Head of caudate nucleus (tissue), 42 donors: ENCODE results near the gene MRPL36.

Experiments used
- DNase-seq, 42 donors: peaks; one replicate each; pipeline versions ENCODE4 v3.0.0 to v3.0.0-alpha.2; 2020 to 2021; ENCODE audit warnings: mixed read lengths in 7 of 42
- intact Hi-C: fragments of 100-400 bp; cut with DNase I; formaldehyde crosslinking; loops from one replicate; pipeline ENCODE4 v1.15.0; 2022

MRPL36 gene

DNA sequence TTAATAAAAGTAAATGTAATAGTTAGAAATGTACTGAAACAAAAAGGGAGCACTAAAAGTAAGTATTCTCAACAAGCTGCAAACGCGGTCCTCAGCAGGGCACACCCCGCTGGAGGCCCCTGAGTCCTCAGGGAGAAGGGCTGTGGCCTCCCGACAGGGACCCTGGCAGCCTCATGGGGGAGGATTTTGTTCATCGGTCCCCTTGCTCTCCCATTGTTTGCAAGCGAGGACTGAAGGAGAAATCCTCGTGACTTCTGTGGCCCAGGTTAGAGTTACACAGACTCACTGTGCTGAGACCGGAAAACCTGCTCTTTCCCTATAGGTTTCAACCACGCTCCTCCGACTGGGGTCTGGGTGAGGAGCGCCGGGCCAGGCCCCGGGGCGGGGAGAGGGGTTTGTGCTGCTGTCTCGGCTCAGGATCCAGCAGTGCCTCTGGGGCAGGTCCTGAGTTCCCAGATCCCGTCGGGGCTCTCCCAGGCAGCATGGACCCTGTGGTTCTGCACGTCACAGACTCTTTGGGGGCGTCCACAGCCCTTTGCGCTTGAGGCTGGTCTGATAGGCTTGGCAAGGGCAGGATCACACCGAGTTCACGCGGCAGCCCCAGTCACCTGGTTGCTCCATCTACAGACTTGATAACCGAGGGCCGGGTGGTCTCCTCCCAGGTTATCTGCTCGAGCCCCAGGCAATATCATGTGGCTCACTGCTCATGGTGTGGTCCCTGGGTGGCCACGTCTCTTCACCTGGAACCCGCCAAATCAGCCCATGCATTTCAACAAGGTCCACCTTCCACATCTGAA lies 38.8 kb downstream of the MRPL36 start:
- intact Hi-C loops = no loop called here
- peak in 10 of 42 donors; percentile 3 to 37 (median 12) for DNase-seq

DNA sequence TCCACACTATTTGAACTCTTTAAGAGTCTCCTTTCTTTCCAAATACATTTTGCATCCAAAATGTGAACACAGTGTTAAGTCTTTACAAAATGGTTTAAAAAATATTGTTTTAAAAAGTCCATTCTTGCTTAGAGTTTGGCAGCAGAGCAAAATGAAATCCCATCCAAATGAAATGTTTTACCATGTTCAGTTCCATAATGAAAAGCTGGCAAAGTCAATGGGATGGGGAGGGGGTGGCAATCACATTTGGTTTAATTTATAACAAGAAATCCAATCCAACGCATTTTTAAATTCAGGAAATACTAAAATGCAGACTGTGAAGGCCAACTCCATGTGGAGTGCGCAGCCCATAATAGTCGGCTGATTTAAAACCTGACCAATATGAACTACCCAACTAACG lies 39.4 kb downstream of the MRPL36 start:
- intact Hi-C loops = no loop called here
- peak in 2 of 42 donors; percentile 11 to 16 for DNase-seq

DNA sequence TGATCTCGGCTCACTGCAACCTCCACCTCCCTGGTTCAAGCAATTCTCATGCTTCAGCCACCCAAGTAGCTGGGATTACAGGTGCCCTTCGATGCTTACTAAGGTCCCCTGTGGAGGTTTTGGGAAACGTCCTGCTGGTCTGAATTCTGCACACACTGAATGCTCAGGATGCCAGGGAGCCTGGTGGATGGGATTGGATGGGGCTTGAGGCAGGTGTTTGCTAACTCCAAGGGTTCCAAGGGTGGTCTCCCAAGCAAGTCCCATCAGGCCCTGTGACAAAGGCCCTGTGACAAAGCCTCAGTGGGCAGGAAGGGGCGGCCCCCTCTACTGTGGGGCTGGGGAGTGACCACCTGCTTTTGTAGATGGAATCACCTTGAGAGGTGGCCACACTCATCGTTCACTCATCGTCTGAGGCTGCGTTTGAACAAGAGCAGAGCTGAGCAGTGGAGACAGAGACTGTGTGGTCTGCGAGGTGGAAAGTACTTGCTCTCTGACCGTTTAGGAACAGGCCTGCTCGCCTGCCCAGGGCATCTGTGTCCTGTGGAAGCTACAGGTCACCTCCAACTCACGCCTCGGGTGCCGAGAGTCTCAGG lies 40.2 kb downstream of the MRPL36 start:
- intact Hi-C loops = no loop called here
- DNase-seq = peak in 8 of 42 donors; percentile 2 to 32 (median 14)

DNA sequence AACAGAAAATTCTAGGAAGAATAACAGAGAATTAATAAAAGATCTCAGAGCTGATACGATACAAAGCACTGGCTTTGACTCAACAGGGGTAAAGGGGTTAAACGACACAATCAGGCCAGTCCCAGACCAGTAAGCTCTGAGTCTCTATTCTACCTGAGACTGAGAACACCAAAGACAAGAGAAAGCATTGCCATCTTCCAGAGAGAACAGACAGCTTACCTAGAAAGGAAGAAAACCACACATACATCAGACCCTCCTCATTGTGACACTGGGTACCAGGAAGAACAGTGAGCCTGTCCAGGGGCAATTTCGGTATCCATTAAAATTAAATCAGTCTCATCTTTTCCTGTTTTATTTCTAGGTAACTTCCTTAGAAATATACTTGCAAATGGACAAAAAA lies 41.1 kb downstream of the MRPL36 start:
- intact Hi-C loops = no loop called here

DNA sequence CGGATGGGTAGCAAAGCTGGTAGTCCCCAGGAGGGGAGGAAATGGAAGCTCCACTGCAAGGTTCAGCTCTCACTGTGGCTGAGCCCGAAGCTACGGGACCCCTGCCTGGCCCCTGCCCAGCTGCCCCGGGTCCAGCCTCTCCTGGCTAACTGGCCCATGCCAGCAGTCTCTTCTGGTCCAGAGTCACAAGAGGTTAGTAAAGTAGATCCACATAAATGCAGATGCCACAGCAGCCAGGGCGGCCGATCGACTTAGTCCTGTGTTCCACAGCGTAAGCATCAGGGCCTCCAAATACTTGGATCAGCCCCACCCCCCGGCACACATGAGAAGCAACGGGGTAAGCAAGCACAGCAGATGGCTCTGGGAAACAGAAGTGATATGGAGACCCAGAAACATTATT lies 42.1 kb downstream of the MRPL36 start:
- intact Hi-C loops = no loop called here
- peak in 10 of 42 donors; percentile 5 to 30 (median 10) for DNase-seq

More for the DNA sequence above, 41.1 kb downstream of the MRPL36 start:
- peak in 1 of 42 donors; percentile 7 for DNase-seq

DNA sequence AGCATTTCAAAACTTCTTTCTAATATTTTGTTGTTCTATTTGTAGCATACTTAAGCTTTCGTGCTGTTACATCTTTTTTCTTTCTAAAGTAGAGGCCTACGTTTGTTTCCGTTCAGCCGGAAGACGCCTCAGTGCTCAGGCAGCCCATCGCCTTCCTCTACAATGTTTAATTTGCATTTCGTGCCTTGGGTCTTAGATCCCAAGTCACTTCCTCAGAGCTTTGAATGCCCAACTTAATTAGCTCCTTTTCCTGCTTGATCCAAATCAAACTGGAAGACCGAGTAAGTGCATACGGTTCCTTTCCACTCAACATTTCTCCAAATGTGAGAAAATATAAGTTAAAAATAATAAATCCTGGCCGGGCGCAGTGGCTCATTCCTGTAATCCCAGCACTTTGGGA lies 43.2 kb downstream of the MRPL36 start:
- peak in 3 of 42 donors; percentile 1 to 8 (median 7) for DNase-seq
- intact Hi-C loops = no loop called here

DNA sequence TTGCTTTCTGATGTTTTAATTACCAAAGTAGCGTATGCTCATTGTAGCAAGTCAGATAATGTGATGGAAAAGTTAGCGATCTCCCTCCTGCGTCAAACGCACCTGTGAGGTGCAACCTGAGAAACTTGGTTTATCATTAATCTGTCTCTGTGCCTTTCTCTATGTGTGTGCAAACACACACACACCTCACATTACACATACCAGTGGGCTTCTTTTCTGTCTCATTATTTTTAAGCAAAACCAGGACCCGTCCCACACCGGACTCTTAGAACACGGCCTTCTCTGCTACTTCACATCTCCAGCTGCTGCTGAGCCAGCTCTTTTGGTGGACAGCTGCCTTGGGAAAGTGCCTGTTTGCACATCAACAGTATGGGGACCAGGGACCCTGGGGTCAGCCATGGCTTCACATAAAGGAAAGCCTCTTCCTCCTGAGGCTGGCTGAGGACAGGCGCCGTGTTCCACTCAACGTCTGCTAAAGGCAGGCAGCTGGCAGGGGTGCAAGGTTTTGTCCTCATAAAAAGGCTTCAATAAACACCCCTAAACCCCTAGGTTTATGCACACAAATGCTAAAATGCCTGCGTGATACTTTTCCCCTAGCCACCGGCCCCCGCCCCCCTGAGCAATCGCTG lies 44.2 kb downstream of the MRPL36 start:
- DNase-seq = peak in 11 of 42 donors; percentile 1 to 27 (median 11)
- intact Hi-C loops = no loop called here

DNA sequence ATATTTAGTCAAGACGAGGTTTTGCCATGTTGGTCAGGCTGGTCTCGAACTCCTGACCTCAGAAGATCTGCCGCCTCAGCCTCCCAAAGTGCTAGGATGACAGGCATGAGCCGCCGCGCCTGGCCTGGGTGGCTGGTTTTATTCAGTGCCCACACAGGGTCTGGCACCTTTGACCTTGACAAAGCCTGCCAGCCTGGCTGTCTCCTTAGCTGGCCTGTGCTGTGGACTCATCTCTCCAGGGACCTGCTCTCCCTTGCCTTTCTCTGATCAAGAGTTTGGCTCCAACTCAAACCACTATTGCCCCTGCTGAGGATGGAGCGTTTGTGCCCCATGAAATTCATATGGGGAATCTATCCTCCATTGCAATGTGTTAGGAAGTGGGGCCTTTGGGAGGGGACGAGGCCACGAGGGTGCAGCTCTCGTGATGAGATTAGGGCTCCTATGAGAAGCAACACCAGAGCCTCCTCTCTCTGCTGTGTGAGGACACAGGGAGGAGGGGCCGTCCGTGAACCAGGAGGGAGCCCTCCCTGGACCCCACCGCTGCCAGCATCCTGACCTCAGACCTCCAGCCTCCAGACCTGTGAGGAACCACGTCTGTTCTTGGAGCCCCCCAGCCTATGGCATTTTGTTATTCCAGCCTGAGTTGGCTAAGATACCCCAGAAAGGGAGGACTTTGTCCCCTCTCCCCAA lies 45.0 kb downstream of the MRPL36 start:
- intact Hi-C loops = no loop called here

DNA sequence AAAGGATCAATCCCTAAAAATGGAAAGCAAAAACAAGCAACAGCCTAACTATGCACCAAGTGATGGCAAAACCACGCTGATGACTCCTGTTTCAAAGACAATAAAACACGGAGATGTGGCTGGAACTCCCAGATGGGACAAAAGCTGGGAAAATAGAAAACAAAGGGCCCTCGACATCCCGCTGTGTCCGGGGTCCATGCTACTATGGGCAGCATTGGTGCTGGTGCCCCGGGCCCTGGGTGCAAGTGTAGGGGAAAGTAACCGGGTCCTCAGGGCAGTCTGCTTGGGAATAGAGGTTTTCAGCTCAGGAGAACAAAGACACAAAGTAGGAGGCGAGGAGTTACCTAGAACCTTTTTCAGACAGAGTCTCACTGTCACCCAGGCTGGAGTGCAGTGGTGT lies 46.1 kb downstream of the MRPL36 start:
- DNase-seq = peak in 6 of 42 donors; percentile 1 to 9 (median 4)
- intact Hi-C loops = no loop called here

More for the DNA sequence above, 45.0 kb downstream of the MRPL36 start:
- DNase-seq = peak in 11 of 42 donors; percentile 2 to 37 (median 9)

DNA sequence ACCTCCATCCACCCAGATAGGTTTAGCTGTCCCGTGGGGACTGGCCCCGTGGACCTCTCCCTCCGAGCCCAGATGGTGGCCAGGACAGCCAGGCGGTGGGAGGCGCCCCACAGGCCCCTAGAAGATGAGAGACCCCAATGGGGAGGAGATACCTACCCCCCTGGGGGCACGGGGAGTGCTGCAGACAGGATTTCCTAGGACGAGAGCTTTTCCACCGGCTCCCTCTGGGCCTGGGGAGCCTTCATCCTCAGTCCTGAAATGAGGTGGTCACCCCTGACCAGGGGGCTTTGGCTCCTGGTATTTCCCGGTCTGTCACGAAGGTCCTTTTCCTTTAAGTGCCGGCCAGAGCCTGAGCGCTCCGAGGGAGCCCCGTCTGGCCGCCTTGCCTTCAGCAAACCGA lies 46.8 kb downstream of the MRPL36 start:
- intact Hi-C loops = no loop called here
- peak in 8 of 42 donors; percentile 2 to 27 (median 13) for DNase-seq

DNA sequence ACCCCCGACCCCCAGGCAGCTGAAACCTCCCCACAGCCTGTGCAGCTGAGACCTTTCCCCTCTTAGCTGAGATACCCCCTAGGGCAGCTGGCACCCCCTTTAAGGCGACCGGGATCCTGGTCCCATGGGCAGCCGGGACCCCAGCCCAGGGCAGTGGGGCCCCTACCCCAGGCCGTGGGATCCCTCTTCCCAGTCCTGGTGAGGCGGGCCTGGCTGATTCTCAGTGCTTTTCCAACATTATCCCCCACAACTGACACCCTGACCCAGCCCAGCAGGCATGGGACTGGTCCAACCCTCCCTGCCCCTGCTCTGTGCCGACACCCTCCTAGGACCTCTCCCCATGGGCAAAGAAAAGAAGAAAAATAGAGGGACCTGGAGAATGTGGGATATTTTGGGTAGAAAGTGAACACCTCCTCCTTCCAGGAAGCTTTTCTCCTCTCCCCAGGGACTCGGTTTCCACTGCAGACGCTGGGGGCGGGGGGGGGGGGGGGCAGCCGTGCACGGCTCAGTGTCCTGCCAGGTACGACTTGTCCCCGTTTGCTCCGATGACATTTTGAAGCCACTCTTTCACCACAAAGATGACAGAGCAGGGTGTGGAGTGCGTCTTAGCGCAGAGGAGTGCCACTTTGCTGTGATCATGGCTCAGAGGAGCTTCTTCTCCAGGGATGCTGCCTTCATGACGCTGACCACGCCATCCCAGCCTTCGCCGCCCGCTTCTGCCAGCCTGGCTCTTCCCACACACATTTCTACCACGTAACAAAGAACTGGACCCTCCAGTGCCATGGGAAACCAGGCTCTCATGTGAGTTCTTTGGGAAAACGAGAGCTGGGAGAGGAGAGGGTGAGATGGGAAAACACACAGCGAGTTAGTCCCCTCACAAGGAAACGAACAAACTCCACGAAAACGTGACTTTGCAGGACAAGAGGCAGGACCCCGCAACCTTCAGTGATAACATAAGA lies 47.5 kb downstream of the MRPL36 start:
- peak in 10 of 42 donors; percentile 2 to 26 (median 6) for DNase-seq
- intact Hi-C loops = no loop called here

DNA sequence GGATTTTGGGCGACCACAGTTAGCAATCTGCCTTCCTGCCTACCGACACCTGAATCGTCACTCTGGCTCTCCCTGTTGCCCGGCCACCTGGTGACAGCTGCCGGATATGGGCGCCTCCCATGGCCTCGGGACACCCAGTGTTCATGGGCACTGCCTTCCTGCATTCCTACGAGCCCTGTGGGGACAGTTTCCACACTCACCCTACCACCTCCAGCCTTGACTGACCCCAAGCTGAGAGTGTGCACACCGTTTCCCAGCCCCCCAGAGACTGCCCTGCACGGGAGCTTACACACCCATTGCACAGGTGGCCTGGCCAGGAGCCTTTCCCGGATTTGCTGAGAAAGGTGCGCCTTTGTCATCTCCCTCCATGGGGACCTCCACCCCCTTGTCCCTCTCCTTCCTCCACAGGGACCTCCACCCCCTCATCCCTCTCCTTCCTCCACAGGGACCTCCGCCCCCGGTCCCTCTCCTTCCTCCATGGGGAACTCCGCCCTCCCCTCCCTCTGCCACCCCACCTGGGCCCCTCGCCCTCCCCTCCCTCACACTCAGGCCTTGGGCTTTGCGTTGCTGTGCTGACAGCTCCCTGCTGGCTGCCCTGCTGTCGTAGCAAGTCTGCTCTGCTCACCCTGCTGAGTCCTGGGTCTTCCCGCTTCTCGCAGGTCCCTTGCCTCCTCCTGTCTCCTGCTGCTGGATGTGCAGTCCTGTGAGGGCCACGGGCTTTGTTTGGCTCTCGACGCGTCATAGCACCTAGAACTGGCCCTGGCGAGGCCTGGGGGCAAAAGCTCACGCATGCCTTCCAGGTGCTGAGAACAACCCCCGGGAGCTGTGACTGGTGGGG lies 48.4 kb downstream of the MRPL36 start:
- intact Hi-C loops = no loop called here
- DNase-seq = peak in 11 of 42 donors; percentile 2 to 22 (median 11)

DNA sequence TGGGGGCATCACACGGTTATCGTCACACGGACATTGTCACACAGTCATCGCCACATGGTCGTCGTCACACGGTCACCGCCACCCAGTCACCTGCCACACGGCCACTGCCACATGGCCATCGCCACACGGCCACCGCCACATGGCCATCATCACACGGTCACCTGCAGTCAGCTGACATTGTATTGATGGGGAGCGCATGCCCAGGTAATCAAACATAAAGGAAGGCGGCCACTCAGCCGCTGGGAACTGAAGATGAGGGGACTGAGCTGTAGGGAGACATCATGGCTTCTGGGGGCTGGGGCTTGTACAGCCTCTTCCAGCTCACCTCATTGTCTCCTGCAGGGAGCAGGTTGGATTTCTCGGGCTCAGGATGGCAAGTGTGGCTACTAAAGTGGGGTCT lies 49.2 kb downstream of the MRPL36 start:
- intact Hi-C loops = no loop called here
- DNase-seq = peak in 8 of 42 donors; percentile 7 to 32 (median 12)

DNA sequence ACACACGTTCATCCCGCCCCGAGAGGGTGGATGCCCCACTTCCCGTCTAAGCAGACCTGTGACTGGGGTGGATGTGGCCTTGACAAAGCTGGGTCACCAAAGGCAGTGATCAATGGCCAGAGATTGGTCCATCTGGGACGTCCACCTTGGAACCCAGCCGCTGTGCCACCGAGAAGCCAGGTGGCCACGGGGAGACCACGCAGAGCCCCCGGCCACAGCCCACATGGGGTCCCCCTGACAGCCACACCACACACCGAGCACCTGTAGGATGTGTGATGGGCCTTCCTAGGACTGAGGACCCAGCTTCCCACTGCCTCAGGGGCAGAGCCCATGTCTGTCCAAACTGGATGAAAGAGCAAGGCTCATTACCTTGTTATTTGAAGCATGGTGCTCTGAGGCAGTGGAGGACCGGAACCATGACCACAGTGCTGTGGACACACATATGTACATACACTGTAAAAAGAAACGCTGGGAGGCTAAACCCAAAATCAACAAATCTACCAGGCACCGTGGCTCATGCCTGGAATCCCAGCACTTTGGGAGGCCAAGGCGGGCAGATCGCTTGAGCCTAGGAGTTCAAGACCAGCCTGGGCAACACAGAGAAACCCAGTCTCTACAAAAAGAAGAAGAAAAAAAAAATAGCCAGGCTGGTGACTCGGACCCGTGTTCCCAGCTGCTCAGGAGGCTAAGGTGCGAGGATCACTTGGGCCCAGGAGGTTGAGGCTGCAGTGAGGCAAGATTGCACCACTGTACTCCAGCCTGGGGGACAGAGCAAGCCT lies 50.1 kb downstream of the MRPL36 start:
- intact Hi-C loops = no loop called here

DNA sequence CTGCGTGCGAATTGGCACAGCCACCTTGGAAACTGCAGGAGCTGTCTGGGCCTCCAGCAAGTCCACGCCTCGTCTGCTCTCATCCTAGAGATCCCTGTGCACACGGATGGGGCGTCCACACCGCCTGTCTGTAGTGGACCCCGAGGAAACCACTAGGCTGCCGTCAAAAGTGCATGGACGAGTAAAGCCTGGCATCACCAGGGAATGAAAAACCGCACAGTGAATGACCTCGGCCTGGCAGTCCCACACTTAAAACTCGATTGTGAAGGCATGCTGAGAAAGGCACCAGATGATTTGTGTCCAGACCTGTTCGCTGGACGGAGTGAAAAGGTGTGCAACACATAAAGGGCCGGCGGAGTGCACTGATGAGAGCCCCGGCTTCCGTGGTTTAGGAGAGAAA lies 50.8 kb downstream of the MRPL36 start:
- peak in 5 of 42 donors; percentile 1 to 19 (median 5) for DNase-seq
- intact Hi-C loops = no loop called here

More for the DNA sequence above, 50.1 kb downstream of the MRPL36 start:
- peak in 6 of 42 donors; percentile 2 to 26 (median 5) for DNase-seq
